Stimulated activated naive B cell treated with anti-CD40 and anti-IgM and Interleukin-4, amounts not matched to agents 10 μg/mL and 1 μg/mL and 100 μg/mL, for 72 hours (primary cell): ENCODE results near the gene FAM83D.

ENCODE experiments used
- ATAC-seq, 2 donors: fragments of 150-1000 bp; cut with Tn5 transposase; replicated peaks; 2 replicates each; pipeline ENCODE4 v1.10.0; 2021; ENCODE audit warnings: moderate library complexity in 1 of 2
- DNase-seq: peaks from one replicate; pipeline ENCODE4 v3.0.0; 2021
- H3K27ac Mint-ChIP-seq: one replicate; pipeline ENCODE4 v1.8.0; 2022; ENCODE audit warnings: mild to moderate bottlenecking, mixed read lengths
- H3K27me3 Mint-ChIP-seq, 2 donors: one replicate each; pipeline ENCODE4 v1.8.0; 2022; ENCODE audit warnings: mixed read lengths in 2 of 2
- H3K36me3 Mint-ChIP-seq, 2 donors: one replicate each; pipeline ENCODE4 v1.8.0; 2022; ENCODE audit warnings: mixed read lengths in 2 of 2, mild to moderate bottlenecking in 1 of 2
- H3K4me1 Mint-ChIP-seq, 2 donors: one replicate each; pipeline ENCODE4 v1.8.0; 2022; ENCODE audit warnings: mixed read lengths in 2 of 2, mild to moderate bottlenecking in 1 of 2
- H3K4me3 Mint-ChIP-seq, 2 donors: one replicate each; pipeline ENCODE4 v1.8.0; 2022; ENCODE audit warnings: mild to moderate bottlenecking in 2 of 2, mixed read lengths in 2 of 2, moderate library complexity in 1 of 2
- H3K9me3 Mint-ChIP-seq, 2 donors: one replicate each; pipeline ENCODE4 v1.8.0; 2022; ENCODE audit warnings: mixed read lengths in 2 of 2, mild to moderate bottlenecking in 1 of 2

FAM83D gene

GRCh38 chr20:38926142-38926933, at the start of gene FAM83D:
Gene FAM83D (plus strand): TSS chr20:38926417. CDS start chr20:38926443, 26 bp downstream.
- DNase-seq (peak; percentile 92), ATAC-seq (peak; percentile 95 to 97)
- H3K27me3 Mint-ChIP-seq: peaks cover 6 to 10% of the 10 kb centered on the region in 2 donors
- H3K9me3 Mint-ChIP-seq: no peaks in the 10 kb centered on the region
- peaks cover 9 to 15% of the 10 kb centered on the region in 2 donors for H3K36me3 Mint-ChIP-seq
- H3K4me3 Mint-ChIP-seq: peak within 1 kb of the TSS; percentile 75 to 86
- H3K4me1 Mint-ChIP-seq: peaks cover 8 to 24% of the 10 kb centered on the region in 2 donors
- H3K27ac Mint-ChIP-seq: peak within 1 kb of the TSS; percentile 75

GRCh38 chr20:38877483-38877882, 48.7 kb upstream of the FAM83D start:
- Mint-ChIP-seq H3K27ac (peak overlapping the region; percentile 85), H3K27me3 (no peaks in the 10 kb centered on the region), H3K4me1 (peaks cover 79 to 100% of the 10 kb centered on the region in 2 donors), H3K9me3 (no peaks in the 10 kb centered on the region), H3K36me3 (peaks cover 30 to 49% of the 10 kb centered on the region in 2 donors), H3K4me3 (peak overlapping the region in 1 of 2 donors; percentile 12)
- DNase-seq (no peak), ATAC-seq (no peak)

GRCh38 chr20:38878866-38879265, 47.4 kb upstream of the FAM83D start:
- no peak for DNase-seq
- Mint-ChIP-seq H3K4me3 (peak overlapping the region in 1 of 2 donors; percentile 15), H3K9me3 (no peaks in the 10 kb centered on the region), H3K27me3 (no peaks in the 10 kb centered on the region), H3K36me3 (peaks cover 32 to 51% of the 10 kb centered on the region in 2 donors), H3K27ac (peak overlapping the region; percentile 85), H3K4me1 (peaks cover 79 to 100% of the 10 kb centered on the region in 2 donors)
- ATAC-seq: no peak

GRCh38 chr20:38880952-38881735, 45.1 kb upstream of the FAM83D start:
- ATAC-seq: peak; percentile 71 to 75
- no peaks in the 10 kb centered on the region for H3K27me3 Mint-ChIP-seq
- peak overlapping the region; percentile 92 for H3K27ac Mint-ChIP-seq
- DNase-seq: peak; percentile 32
- no peaks in the 10 kb centered on the region for H3K9me3 Mint-ChIP-seq
- H3K4me1 Mint-ChIP-seq: peaks cover 69 to 95% of the 10 kb centered on the region in 2 donors
- H3K36me3 Mint-ChIP-seq: peaks cover 33 to 58% of the 10 kb centered on the region in 2 donors
- peak overlapping the region; percentile 73 to 77 for H3K4me3 Mint-ChIP-seq

- no peak for ATAC-seq
These were observed 44.3 kb upstream of the FAM83D start for GRCh38 chr20:38881806-38882440.

GRCh38 chr20:38882600-38882999, 43.6 kb upstream of the FAM83D start:
- peaks cover 36 to 62% of the 10 kb centered on the region in 2 donors for H3K36me3 Mint-ChIP-seq
- no peak for ATAC-seq
- peak overlapping the region; percentile 2 to 51 for H3K4me3 Mint-ChIP-seq

More at GRCh38 chr20:38881806-38882440, 44.3 kb upstream of the FAM83D start:
- no peak for DNase-seq
- Mint-ChIP-seq H3K4me1 (peaks cover 70 to 93% of the 10 kb centered on the region in 2 donors), H3K27ac (peak overlapping the region; percentile 90), H3K27me3 (no peaks in the 10 kb centered on the region), H3K4me3 (peak overlapping the region; percentile 54 to 77), H3K36me3 (peaks cover 35 to 61% of the 10 kb centered on the region in 2 donors), H3K9me3 (no peaks in the 10 kb centered on the region)

GRCh38 chr20:38883081-38883980, 42.9 kb upstream of the FAM83D start:
- peaks cover 65 to 91% of the 10 kb centered on the region in 2 donors for H3K4me1 Mint-ChIP-seq
- H3K36me3 Mint-ChIP-seq: peaks cover 33 to 57% of the 10 kb centered on the region in 2 donors
- ATAC-seq (no peak), DNase-seq (no peak)
- no peaks in the 10 kb centered on the region for H3K9me3 Mint-ChIP-seq
- peak overlapping the region; percentile 90 for H3K27ac Mint-ChIP-seq
- H3K4me3 Mint-ChIP-seq: peak overlapping the region; percentile 2 to 51
- no peaks in the 10 kb centered on the region for H3K27me3 Mint-ChIP-seq

More at GRCh38 chr20:38882600-38882999, 43.6 kb upstream of the FAM83D start:
- H3K4me1 Mint-ChIP-seq: peaks cover 68 to 91% of the 10 kb centered on the region in 2 donors
- H3K9me3 Mint-ChIP-seq: no peaks in the 10 kb centered on the region
- no peaks in the 10 kb centered on the region for H3K27me3 Mint-ChIP-seq
- H3K27ac Mint-ChIP-seq: peak overlapping the region; percentile 90
- no peak for DNase-seq

GRCh38 chr20:38883981-38884733, 42.1 kb upstream of the FAM83D start:
- Mint-ChIP-seq H3K4me3 (peak overlapping the region in 1 of 2 donors; percentile 10), H3K36me3 (peaks cover 36 to 60% of the 10 kb centered on the region in 2 donors), H3K27me3 (no peaks in the 10 kb centered on the region), H3K4me1 (peaks cover 64 to 91% of the 10 kb centered on the region in 2 donors), H3K9me3 (no peaks in the 10 kb centered on the region), H3K27ac (peak overlapping the region; percentile 79)
- ATAC-seq: no peak
- DNase-seq: no peak

- Mint-ChIP-seq H3K4me1 (peaks cover 66 to 91% of the 10 kb centered on the region in 2 donors), H3K4me3 (no peak overlapping the region), H3K27ac (no peak overlapping the region)
These were observed 40.9 kb upstream of the FAM83D start for GRCh38 chr20:38885357-38885756.

GRCh38 chr20:38888059-38888831, 38.0 kb upstream of the FAM83D start:
- Mint-ChIP-seq H3K27ac (peak overlapping the region; percentile 87), H3K4me1 (peaks cover 57 to 85% of the 10 kb centered on the region in 2 donors), H3K27me3 (no peaks in the 10 kb centered on the region), H3K4me3 (no peak overlapping the region), H3K36me3 (peaks cover 34 to 52% of the 10 kb centered on the region in 2 donors), H3K9me3 (peaks cover 4 to 5% of the 10 kb centered on the region in 2 donors)
- DNase-seq: no peak
- no peak for ATAC-seq

More at GRCh38 chr20:38885357-38885756, 40.9 kb upstream of the FAM83D start:
- Mint-ChIP-seq H3K36me3 (peaks cover 39 to 62% of the 10 kb centered on the region in 2 donors), H3K27me3 (no peaks in the 10 kb centered on the region), H3K9me3 (no peaks in the 10 kb centered on the region)
- DNase-seq: no peak
- ATAC-seq: no peak

- H3K27me3 Mint-ChIP-seq: no peaks in the 10 kb centered on the region
- peaks cover 4 to 5% of the 10 kb centered on the region in 2 donors for H3K9me3 Mint-ChIP-seq
- H3K4me3 Mint-ChIP-seq: no peak overlapping the region
- H3K36me3 Mint-ChIP-seq: peaks cover 37 to 54% of the 10 kb centered on the region in 2 donors
- ATAC-seq (no peak), DNase-seq (no peak)
- peaks cover 57 to 85% of the 10 kb centered on the region in 2 donors for H3K4me1 Mint-ChIP-seq
- peak overlapping the region; percentile 80 for H3K27ac Mint-ChIP-seq
These were observed 37.2 kb upstream of the FAM83D start for GRCh38 chr20:38889050-38889449.
